T follicular helper cell (primary cell): ENCODE results near the gene GSTA2.
"Not testable (repeated sequence)": the region's sequence is repeated elsewhere in the genome, so short reads cannot be mapped to it uniquely, and the experiment has no call there.

Experiments used
- DNase-seq: peaks from one replicate; pipeline ENCODE4 v3.0.0-alpha.2; 2020; ENCODE audit warnings: low read depth

GSTA2 gene

GRCh38 chr6:52760105-52760765, 3.0 kb downstream of the GSTA2 start:
- no peak for DNase-seq

DNA sequence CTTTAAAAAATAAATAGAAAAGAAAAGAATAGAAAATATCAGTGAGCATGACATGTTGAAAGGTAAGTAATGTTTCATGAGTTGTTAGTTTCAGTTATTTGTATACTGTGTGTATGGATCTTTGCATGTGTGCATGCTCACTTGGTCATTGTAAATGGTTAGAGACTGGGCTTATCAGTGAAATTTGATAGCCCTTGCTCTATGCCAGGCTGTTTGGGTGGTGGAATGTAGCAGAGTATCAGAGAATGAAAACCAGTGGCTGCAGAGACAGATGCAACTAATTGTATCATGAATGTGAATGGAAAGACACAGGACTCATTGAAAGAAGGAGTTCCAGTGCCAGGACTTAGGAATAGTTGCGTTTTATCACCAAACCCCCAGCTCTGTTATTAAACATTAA, 4.2 kb downstream of the GSTA2 start:
- no peak for DNase-seq

DNA sequence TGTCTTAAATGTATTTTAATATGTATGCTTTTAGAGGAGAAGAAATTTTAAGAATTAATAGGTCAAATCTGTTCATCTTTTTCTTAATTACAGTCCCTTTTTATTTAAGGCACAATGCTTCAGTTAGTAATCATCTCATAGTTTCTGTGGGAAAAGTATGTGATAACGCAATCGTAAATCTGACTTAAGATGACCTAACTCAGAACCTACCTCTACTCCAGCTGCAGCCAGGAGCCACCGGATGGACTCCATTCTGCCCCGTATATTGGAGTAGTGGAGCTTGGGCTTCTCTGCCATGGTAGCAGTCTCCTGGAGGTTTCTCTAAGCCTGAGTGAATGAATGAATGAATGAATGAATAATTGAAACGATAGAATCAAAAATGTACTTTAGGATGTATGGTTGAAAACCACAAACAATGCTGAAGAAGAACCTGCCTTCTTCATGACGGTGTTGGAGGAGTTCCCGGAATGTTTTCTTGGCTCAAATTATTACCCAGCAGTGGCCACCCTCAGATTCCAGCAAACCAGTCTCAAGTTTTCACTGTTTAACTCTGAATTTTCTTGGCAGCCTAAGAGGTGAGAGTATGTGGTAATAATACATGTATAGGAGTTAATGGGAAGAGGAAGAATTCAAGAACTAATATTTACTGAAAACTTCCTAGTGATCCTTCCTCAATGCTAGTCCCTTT, 5.5 kb downstream of the GSTA2 start:
- not testable (repeated sequence) for DNase-seq

- no peak for DNase-seq
Observed at GRCh38 chr6:52754443-52754842, 8.8 kb downstream of the GSTA2 start.

DNA sequence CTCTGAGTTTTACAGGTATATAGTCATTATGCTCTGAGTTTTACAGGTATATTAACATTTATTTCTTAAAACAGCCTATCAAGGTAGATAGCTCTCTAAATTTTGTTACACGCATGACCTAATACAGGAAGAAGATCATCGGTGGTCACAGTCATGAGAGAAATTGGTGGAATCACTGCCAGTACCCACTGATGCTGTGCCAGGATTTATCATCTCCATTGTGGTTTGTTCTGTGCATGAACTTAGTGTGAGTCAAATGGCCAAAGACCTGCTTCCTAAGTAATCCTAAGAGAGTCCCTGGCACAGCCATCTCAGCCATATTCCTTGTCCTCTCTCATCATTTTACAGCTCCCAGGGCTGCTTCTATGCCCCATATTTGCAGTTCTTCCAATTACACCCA, 10.1 kb downstream of the GSTA2 start:
- not testable (repeated sequence) for DNase-seq

DNA sequence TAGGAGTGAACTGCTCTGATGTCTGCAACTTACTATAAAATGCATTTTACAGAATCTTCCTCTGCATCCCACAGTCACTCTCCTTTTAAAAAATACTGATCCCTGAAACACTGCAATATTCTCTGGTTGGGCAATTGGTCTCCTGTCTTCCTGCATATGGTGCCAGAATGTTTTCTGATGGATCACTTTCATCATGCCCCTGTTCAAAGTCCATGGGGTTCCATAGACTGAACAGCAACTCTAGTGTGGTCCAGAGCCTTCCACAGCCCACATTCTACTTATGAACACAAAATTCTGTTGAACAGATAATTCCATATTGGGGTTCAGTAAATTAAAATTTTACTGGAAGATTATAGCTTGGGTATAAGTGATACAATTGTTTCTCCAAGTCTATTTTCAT, 11.0 kb downstream of the GSTA2 start:
- no peak for DNase-seq

- DNase-seq, result no peak
Observed at GRCh38 chr6:52749556-52750152, 13.6 kb downstream of the GSTA2 start.

DNA sequence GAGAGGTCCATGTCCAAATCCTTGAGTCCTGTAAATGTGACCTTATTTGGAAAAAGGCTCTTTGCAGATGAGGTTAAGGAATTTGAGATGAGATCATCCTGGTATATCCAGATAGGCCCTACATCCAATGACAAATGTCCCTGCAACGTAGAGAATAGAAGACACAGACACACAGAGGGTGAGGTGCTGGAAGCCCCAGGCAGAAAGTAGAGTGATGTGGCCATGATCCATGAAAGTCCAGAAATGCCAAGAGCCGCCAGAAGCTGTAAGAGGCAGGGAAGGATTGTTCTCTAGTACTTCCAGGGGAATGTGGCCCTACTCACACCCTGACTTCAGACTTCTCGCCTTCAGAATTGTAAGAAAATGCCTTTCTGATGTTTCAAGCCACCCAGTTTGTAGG, 16.0 kb downstream of the GSTA2 start:
- not testable (repeated sequence) for DNase-seq

DNA sequence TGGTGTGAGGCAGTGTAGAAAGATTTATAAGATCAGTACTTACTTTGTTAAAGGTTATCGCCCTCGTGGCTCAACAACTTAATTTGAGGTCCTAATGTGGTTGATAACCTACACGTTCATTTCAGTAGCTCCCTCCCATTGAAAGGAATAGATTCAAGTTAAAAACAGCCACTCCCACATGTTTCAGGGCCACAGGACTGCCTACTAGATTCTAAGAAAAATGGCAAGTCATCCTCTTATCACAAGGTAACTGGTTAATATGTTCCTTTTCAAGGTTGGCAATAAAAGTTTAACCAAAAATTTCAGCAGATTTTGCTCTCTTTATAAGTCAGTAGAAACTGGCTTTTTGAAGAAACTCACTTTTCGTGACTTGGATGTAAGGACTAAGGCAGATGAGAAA, 17.1 kb downstream of the GSTA2 start:
- no peak for DNase-seq

- DNase-seq, result no peak
Observed at GRCh38 chr6:52745764-52746201, 17.5 kb downstream of the GSTA2 start.

GRCh38 chr6:52741872-52742271, 21.4 kb downstream of the GSTA2 start:
- no peak for DNase-seq

DNA sequence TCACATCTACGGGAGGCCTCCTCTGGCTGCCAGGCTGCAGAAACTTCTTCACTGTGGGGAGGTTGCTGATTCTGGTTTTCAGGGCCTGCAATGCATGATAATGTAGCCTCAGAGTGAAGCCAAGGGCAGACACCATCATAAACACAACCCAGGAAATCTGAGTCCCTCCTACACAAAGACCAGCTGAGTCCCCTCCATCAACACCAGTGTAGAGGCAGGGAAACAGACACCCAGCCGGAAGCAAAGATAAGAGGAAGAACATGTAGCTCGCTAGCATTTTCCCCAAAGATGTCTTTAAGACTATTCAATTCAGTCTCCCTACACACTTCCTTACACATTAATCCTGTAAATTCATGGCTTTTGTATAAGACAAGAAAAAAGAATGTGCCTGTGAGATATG, 23.6 kb downstream of the GSTA2 start:
- DNase-seq, result no peak

DNA sequence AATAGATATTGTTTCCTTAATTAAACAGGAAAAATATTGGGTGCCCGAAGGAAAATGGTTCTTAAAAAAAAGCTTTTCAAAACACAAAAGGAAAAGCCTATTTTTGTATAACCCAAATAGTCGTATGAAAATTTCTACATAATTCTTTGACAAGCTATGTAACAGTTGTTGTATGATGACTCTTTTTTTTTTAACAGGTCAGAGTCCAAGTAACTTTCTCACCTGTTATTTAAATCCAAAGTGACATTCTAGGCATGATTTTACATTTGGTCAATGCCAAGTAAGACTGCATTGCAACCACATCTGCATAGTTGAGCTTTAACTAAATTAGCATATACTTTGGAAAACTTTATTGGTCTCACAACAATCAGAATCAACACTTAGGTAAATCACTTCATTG, 24.1 kb downstream of the GSTA2 start:
- DNase-seq, result no peak

DNA sequence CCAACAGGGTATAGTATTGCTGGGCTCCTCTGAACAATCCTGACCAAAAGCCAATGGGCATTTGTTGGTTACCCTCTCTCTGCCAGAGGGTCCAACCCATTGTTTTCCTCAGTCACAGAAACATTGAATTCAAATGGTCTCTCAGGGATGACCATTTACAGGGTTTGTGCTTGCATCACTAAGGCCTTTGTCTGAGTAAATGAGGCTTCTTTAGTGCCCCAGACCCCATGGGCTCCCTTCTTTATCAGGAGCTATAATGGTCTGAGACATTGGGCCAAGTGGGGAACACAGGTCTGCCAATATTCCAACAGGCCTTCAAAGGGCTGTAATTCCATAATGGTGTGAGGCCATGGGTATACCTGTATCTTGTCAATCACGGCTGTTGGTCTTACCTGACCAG, 27.1 kb downstream of the GSTA2 start:
- DNase-seq, result no peak

DNA sequence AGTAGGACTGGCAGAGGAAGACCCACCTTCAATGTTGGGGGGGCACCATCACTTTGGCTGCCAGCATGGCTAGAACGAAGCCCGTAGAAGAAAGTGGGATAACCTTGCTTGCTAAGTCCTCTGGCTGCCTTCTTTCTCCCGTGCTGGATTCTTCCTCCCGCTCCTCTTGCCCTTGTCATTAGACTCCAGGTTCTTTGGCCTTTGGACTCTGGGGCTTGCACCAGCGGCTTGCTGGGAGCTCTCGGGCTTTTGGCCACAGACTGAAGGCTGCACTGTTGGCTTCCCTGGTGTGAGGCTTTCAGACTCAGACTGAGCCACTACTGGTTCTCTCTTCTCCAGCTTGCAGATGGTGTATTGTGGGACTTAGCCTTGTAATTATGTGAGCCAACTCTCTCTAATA, 28.2 kb downstream of the GSTA2 start:
- no peak for DNase-seq

DNA sequence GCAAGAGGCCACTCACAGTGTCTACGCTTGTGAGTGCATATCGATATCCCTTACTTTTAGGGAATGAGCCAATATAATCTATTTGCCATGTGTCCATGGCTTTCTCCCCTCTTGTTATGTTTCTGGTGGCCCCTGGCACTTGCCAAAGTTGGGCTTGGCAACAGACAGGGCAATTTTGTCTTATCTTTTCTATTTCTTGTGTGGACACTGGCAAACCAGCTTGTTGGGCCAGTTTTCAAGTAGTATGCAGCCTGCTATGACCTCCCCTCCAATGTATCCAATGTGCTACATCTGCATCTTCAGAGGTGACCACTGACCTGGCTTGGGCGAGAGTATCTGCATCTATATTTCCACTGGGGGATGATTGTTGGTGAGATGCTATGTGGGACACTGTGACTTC, 29.2 kb downstream of the GSTA2 start:
- DNase-seq, result no peak

DNA sequence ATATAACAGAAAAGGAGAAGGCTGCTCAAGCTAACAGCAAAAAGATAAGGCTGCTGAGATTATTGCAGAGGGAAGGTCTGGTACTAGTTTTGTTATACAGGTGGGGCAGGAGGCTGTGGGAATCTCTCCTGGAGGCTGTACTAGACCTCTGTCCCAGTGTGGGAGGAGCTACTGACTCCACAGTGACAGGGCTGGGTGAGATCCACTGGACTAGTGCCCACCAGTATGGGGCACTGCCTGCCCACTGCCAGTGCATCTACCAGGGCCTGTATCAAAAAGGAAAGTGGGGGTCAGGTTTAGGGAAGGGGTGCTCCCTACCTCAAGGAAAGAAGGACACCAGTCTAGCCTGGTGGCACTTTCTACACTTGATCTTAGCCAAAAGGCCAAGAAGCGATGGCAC, 30.1 kb downstream of the GSTA2 start:
- no peak for DNase-seq

DNA sequence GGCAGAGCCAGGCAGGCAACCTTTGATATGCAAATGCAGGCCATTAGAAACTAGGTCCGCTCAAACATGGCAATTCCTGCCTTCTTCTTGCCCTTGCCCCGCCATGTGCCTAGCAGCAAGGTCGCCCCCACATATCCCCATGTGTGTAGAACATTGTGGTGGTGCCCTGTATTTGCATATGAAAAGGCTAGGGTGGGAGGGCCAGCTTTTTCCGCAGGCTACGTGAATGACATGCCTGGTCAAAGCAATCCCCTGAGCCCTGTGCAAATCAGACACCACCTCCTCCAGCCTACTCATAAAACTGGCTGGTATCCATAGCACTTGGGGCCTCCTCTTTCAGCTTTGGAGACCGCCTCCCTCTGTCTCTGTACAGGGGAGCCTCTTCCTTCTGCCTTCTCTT, 31.6 kb downstream of the GSTA2 start:
- no peak for DNase-seq

DNA sequence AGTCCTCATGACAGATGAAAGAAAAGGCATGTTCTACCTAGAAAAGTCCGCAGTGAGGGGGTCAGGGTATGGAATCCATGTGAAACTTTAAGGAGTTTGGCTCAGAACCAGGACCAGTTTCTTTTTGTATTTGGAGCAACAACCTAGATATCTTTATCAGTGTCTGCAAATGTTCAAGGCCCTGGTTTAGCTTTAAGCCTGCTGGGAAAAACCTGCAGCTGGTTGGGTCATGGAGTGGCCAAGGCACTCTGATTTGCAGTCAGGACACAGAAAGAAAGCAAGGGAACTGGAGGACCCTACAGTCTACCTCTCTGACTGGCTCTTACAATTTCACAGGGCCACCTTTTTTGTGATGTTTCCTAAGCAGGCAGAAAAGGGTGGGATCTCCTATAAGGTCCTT, 33.7 kb downstream of the GSTA2 start:
- DNase-seq, result no peak

DNA sequence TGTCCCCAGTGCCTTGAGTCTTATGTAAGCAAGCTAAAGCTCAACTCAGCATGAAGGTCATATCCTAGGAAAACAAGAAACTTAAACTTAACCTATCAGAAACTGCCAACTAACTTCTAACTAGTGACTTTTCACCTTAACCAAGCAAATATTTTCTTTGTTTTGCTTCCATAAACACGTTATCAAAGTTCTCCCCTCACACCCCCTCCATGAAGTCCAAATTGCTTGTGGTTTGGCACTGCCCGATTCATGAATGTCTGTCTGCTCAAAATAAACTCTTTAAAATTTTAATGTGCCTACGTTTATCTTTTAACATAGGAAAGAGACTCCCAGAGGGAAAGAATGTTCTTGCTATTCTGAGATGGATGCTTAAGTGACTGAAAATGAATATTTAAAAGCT, 34.9 kb downstream of the GSTA2 start:
- no peak for DNase-seq

DNA sequence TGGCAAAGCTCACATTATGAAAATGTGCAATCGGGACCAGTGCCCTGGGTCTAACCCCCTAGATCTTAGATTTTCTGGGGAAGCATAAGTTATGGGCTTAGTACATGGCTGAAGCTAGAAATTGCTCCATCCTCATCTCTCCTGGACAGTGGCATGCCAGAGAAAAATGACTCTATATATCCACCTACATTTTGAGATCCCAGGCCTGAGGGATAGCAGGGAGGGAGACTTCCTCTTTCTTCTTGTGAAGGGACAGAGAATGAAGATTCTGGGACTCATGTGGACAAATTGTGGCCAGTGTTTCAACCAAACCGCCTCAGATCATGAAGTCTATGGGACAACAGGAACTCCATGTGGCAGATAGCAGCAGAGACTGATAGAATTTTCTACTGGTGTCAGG, 35.4 kb downstream of the GSTA2 start:
- no peak for DNase-seq

DNA sequence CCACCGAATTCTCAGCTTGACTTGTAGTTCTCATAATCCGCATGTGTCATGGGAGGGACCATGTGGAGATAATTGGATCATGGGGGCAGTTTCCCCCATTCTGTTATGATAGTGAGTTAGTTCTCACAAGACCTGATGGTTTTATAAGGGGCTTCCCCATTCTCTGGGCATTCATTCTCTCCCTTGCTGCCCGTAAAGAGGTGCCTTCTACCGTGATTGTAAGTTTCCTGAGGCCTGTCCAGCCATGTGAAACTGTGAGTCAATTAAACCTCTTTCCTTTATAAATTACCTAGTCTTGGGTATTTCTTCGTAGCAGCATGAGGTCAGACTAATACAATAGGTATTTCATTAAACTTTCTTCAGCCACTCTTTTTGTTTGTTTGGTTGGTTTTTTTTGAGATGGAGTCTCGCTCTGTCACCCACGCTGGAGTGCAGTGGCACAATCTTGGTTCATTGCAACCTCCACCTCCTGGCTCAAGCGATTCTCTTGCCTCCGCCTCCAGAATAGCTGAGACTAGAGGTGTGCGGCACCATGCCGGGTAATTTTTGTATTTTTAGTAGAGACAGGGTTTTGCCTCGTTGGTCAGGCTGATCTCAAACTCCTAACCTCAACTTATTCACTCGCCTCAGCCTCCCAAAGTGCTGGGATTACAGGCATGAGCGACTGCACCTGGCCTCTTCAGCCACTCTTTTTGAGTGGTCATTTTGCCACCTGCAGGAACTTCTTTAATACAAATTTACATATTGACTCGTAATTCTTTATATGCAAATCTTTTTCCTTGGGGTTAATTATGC, 36.3 kb downstream of the GSTA2 start:
- no peak for DNase-seq

- DNase-seq, result no peak
Observed at GRCh38 chr6:52726193-52726542, 37.1 kb downstream of the GSTA2 start.
